ENCODE results near the gene UBE2E2.

UBE2E2 gene

GRCh38 chr3:23240171-23240785 is 37.2 kb downstream of the UBE2E2 start:
- DNase-seq (ENCODE audit: low read depth in 2 of 2) = no peak

DNA sequence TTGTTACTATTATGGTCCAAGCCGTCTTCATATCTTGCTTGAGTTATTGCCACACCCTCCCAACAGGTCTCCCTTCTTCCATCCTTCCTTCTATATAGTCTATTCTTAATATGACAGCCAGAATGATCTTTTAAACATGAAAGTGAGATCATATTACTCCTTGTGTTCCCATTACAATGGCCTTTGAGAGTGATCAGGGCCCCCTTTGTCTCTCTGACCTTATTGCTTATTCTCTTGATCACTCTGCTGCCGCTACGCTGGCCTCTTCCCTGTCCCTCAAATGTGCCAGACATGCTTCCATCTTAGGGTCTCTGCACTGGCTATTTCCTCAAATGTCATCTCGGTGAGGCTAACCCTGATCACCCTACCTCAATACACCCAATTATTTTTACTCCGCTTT is 38.1 kb downstream of the UBE2E2 start:
- DNase-seq (ENCODE audit: low read depth in 2 of 2) = no peak

- DNase-seq (ENCODE audit: low read depth in 2 of 2) = no peak
These were observed 39.0 kb downstream of the UBE2E2 start for GRCh38 chr3:23242106-23242505.

GRCh38 chr3:23244324-23245041 is 41.4 kb downstream of the UBE2E2 start:
- DNase-seq (ENCODE audit: low read depth in 2 of 2) = no peak

DNA sequence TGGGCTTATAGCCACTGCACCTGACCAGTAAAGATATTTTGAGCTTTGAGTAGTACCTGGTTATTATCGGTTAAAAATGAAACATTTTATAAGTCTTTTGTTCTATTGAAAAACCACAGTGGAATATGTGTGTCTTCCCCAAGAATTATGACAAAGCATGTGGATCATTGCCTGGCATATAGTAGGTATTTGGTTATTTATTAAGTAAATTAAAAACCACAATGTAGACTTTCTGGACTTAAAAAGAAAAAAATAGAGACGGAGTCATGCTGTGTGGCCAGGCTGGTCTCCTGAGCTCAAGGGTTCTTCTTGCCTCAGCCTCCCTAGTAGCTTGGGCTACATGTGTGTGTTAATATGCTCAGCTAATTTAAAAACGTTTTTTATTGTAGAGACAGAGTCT is 43.5 kb downstream of the UBE2E2 start:
- no peak for DNase-seq (ENCODE audit: low read depth in 2 of 2)

GRCh38 chr3:23248594-23249131 is 45.5 kb downstream of the UBE2E2 start:
- DNase-seq (ENCODE audit: low read depth in 2 of 2) = no peak

DNA sequence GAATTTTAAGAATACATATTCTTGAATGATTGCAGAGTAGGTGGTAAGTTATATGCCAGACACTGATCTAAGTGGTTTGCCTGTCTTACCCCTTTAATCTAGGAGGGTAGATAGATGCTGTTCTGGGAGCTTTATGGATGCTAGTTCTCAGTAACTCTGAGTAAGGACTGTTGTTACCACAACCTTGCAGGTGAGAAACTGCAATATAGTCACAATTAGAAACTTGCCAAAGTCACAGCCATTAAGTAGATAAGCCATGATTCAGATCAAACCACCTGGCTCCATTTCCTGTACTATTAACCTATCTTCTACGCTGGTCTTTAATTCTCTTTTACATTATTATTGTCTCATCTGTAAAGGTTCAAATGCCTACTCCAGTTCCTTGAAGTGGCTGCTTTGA is 46.8 kb downstream of the UBE2E2 start:
- DNase-seq (ENCODE audit: low read depth in 2 of 2) = no peak

DNA sequence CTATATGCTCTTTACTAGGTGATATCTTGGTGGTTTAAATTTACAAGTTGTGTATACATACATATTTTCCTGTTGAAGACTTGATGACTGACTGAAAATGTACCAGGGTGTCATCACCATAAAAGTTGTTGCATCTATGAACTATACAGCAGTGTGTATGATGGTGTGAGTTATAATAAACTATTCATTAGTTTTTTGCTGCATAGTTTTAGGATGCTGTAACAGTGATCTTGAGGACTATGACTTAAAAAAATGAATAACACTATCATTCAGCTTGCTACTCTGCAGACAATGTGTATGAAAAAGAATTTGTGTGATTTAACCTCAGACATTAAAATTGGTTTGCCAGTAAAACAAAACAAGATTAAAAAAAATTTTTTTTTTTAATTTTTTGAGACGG is 49.0 kb downstream of the UBE2E2 start:
- DNase-seq (ENCODE audit: low read depth in 2 of 2) = no peak

DNA sequence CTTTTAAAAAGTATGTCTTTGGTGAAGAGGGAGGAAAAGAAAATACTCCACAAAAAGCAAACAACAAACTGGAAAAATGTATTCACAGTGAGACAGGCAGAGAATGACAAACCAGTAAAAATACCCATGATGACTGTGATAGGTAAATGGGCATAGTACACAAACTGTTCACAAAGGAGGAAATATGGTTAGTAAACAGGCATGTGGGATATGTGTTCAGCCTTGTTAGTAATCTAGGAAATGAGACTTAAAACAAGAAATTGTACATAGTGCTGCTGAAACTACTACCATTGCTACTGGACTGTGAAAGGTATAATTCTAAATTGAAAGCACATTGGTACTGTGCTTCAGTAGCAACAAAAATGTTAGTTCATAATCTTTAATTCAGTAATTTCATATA is 50.1 kb downstream of the UBE2E2 start:
- DNase-seq (ENCODE audit: low read depth in 2 of 2) = no peak

GRCh38 chr3:23254282-23254681 is 51.2 kb downstream of the UBE2E2 start:
- no peak for DNase-seq (ENCODE audit: low read depth in 2 of 2)

- DNase-seq (ENCODE audit: low read depth in 2 of 2) = no peak
These were observed 51.7 kb downstream of the UBE2E2 start for GRCh38 chr3:23254835-23255234.

DNA sequence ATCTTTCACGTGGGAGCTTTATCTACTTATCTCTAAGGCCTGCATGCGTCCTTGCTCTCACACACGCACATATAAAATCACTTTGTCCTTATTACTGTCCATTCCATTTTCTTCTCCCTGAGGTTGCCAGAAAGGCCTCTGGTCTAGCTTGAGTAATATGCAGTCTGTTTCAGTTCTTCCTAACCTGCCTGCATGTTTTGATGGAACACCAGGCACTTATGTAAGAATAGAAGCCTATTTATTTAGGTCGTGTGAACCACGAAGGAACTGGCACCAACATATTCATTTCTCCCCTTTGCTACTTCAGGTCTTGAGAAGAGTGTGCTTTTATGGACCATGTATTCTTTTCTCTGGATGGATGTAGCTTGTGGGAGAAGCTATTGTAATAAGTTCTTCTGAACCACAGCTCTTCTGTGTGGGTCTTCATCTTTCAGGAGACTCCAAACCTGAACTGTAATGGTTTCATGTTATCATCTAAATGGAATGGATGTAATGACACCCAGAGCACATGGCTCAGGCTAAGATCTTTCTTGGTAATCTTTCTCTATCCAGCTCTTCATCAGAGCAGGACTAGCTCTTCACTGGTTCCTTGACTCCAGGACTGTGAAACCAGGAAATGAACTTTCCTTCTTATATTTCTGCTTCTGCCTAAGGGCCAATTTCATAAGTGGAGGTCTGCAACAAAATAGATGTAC is 53.8 kb downstream of the UBE2E2 start:
- DNase-seq (ENCODE audit: low read depth in 2 of 2) = no peak

- no peak for DNase-seq (ENCODE audit: low read depth in 2 of 2)
These were observed 55.0 kb downstream of the UBE2E2 start for GRCh38 chr3:23258110-23258509.

- no peak for DNase-seq (ENCODE audit: low read depth in 2 of 2)
These were observed 56.4 kb downstream of the UBE2E2 start for GRCh38 chr3:23259515-23259914.

DNA sequence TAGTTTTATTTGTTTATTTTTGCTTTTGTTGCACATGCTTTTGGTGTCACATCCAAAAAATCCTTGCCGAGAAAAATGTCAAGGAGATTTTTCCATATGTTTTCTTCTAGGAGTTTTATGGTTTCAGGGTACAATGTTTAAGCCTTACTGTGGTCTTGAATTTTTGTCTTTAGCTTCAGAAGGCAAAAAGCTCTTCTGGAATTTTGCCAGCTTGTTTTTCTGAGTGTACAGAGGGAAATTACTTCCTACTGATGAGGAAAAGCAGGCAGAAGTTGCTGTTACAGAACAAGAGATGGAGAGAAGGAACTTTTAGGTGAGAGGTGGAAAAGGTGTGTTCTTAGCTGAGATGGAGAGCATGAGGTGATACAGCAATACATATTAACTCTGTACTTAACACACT is 59.6 kb downstream of the UBE2E2 start:
- DNase-seq (ENCODE audit: low read depth in 2 of 2) = no peak

GRCh38 chr3:23263796-23264195 is 60.7 kb downstream of the UBE2E2 start:
- DNase-seq (ENCODE audit: low read depth in 2 of 2) = no peak

GRCh38 chr3:23264413-23264812 is 61.3 kb downstream of the UBE2E2 start:
- DNase-seq (ENCODE audit: low read depth in 2 of 2) = no peak

DNA sequence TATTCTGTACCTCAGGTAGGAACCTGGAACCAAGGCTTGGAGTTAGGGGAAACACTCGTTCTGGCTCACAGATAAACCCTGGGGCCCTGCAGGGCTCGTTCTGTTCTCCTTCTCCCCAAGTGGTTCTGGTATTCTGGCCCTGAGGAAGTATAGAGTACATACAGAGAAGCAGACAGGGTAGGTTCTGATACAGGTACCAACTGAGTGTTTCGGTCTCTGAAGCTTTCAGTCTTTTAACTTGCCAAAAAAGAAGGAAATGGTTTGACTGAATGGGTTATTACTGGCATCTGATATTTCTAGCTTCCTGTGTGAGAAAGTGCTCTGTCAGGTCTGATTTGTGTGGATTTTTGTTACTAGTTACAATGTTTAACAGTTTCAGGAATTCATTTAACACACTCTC is 67.3 kb downstream of the UBE2E2 start:
- no peak for DNase-seq (ENCODE audit: low read depth in 2 of 2)

DNA sequence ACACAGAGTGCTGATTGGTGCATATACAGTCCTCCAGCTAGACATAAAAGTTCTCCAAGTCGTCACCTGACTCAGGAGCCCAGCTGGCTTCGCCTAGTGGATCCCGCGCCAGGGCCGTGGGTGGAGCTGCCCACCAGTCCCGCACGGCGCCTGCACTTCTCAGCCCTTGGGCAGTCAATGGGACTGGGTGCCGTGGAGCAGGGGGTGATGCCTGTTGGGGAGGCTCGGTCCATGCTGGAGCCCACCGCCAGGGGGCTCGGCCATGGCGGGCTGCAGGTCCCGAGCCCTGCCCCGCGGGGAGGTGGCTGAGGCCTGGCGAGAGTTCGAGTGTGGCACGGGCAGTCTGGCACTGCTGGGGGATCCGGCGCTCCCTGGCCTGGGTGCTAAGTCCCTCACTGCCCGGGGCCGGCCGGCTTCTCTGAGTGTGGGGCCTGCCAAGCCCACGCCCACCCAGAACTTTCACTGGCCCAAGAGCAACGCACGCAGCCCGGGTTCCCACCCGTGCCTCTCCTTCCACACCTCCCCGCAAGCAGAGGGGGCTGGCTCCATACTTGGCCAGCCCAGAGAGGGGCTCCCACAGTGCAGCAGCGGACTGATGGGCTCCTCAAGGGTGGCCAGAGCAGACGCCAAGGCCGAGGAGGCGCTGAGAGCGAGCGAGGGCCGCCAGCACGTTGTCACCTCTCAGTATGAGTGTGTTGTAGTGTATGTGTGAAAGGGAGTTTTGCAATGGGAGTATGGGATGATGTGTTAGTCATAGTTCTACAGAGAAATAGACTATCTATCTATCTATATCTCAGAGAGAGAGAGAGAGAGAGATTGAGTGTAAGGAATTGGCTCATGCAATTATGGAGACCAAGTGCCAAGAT is 69.0 kb downstream of the UBE2E2 start:
- DNase-seq (ENCODE audit: low read depth in 2 of 2) = no peak

- DNase-seq (ENCODE audit: low read depth in 2 of 2) = no peak
These were observed 69.7 kb downstream of the UBE2E2 start for GRCh38 chr3:23272820-23273219.

DNA sequence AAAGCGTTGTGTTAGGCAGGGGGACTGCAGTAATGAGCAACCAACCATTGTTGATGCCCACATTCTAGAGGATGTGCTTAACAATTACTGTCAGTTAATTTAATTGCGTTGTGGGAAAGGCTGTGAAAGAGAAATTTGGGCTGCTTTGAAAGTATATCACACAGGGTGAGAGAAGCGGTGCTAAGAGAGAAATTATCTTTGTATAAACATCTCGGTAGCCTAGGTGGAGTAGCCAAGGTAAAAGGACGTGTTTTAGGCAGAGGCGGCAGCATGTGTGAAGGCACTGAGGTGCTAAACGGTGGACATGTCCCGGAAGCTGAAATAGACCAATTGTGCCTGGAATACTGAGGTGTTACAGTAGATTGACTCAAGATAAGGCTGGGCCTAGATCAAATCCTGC is 71.9 kb downstream of the UBE2E2 start:
- DNase-seq (ENCODE audit: low read depth in 2 of 2) = no peak

- DNase-seq (ENCODE audit: low read depth in 2 of 2) = no peak
These were observed 72.7 kb downstream of the UBE2E2 start for GRCh38 chr3:23275814-23276213.
